Trophoblast cell (in vitro differentiated cells and primary cell): Measurements from ENCODE around the gene JAZF1.

Experiments
- DNase-seq, 2 donors: peaks; one replicate each; pipeline ENCODE4 v3.0.0-alpha.2; 2016
- H2AFZ ChIP-seq: 2 replicates; pipeline ENCODE4 v1.6.1; 2013; ENCODE audit warnings: low read length, moderate library complexity, mild to moderate bottlenecking; ENCODE audit not compliant: insufficient read depth, poor library complexity
- H2AK5ac ChIP-seq: 2 replicates; pipeline ENCODE4 v1.6.1; 2013; ENCODE audit warnings: mild to moderate bottlenecking, low read length
- H2BK120ac ChIP-seq: 2 replicates; pipeline ENCODE4 v1.6.1; 2013; ENCODE audit warnings: low read length, mild to moderate bottlenecking, moderate library complexity; ENCODE audit not compliant: insufficient read depth, poor library complexity
- H2BK12ac ChIP-seq: 2 replicates; pipeline ENCODE4 v1.6.1; 2013; ENCODE audit warnings: mild to moderate bottlenecking, low read length, moderate library complexity
- H2BK5ac ChIP-seq: 2 replicates; pipeline ENCODE4 v1.6.1; 2013; ENCODE audit warnings: low read length, low read depth, moderate library complexity, mild to moderate bottlenecking; ENCODE audit not compliant: poor library complexity
- H3K14ac ChIP-seq: 2 replicates; pipeline ENCODE4 v1.6.1; 2013; ENCODE audit warnings: mild to moderate bottlenecking, low read length
- H3K18ac ChIP-seq: 2 replicates; pipeline ENCODE4 v1.6.1; 2013; ENCODE audit warnings: mild to moderate bottlenecking, low read length
- H3K23ac ChIP-seq: 2 replicates; pipeline ENCODE4 v1.6.1; 2013; ENCODE audit warnings: low read length
- H3K27ac ChIP-seq: 2 replicates; pipeline ENCODE4 v1.5.1; 2013; ENCODE audit warnings: low read depth, mild to moderate bottlenecking, inconsistent platforms, low read length, moderate library complexity
- H3K27me3 ChIP-seq: 2 replicates; pipeline ENCODE4 v1.6.1; 2013; ENCODE audit warnings: inconsistent platforms, mild to moderate bottlenecking, low read length, moderate library complexity; ENCODE audit not compliant: insufficient read depth
- H3K36me3 ChIP-seq, 2 experiments: 1 replicate in 1 of 2; 2 replicates in 1 of 2; pipeline ENCODE4 v1.6.1; 2013; ENCODE audit warnings: low read length in 2 of 2, mild to moderate bottlenecking in 2 of 2, moderate library complexity in 1 of 2; ENCODE audit not compliant: insufficient read depth in 2 of 2, control insufficient read depth in 1 of 2
- H3K4ac ChIP-seq: 2 replicates; pipeline ENCODE4 v1.6.1; 2013; ENCODE audit warnings: low read depth, mild to moderate bottlenecking, low read length, moderate library complexity
- H3K4me1 ChIP-seq, 2 experiments: 1 replicate in 1 of 2; 2 replicates in 1 of 2; pipeline ENCODE4 v1.6.1; 2013; ENCODE audit warnings: low read length in 2 of 2, mild to moderate bottlenecking in 2 of 2, moderate library complexity in 1 of 2; ENCODE audit not compliant: insufficient read depth in 2 of 2, control insufficient read depth in 1 of 2
- H3K4me2 ChIP-seq: 2 replicates; pipeline ENCODE4 v1.6.1; 2013; ENCODE audit warnings: inconsistent platforms, mild to moderate bottlenecking, low read length, moderate library complexity
- H3K4me3 ChIP-seq: 2 replicates; pipeline ENCODE4 v1.5.1; 2013; ENCODE audit warnings: mild to moderate bottlenecking, low read depth, low read length, inconsistent platforms
- H3K79me1 ChIP-seq: one replicate; pipeline ENCODE4 v1.6.1; 2013; ENCODE audit warnings: low read length
- H3K79me2 ChIP-seq: 2 replicates; pipeline ENCODE4 v1.6.1; 2013; ENCODE audit warnings: low read length, mild to moderate bottlenecking; ENCODE audit not compliant: control insufficient read depth, insufficient read depth, poor library complexity
- H3K9ac ChIP-seq: 2 replicates; pipeline ENCODE4 v1.6.1; 2013; ENCODE audit warnings: mild to moderate bottlenecking, low read length
- H3K9me3 ChIP-seq: 2 replicates; pipeline ENCODE4 v1.6.1; 2013; ENCODE audit warnings: low read depth, mild to moderate bottlenecking, control low read depth, inconsistent platforms, low read length; ENCODE audit not compliant: insufficient read depth
- H4K12ac ChIP-seq: 2 replicates; pipeline ENCODE4 v1.6.1; 2013; ENCODE audit warnings: low read depth, mild to moderate bottlenecking, low read length, moderate library complexity
- H4K8ac ChIP-seq: 2 replicates; pipeline ENCODE4 v1.6.1; 2013; ENCODE audit warnings: low read depth, mild to moderate bottlenecking, low read length, moderate library complexity
- H4K91ac ChIP-seq: one replicate; pipeline ENCODE4 v1.6.1; 2013; ENCODE audit warnings: low read depth, mild to moderate bottlenecking, low read length, moderate library complexity
- WGBS: extraction: QIAGEN DNeasy Blood & Tissue Kit; methylation state at CpG from one replicate; pipeline ENCODE4 v1.1.7; 2013; ENCODE audit warnings: missing lambda C conversion rate; ENCODE audit not compliant: insufficient read length, insufficient coverage; ENCODE audit errors: extremely low coverage; 5-methylcytosine and 5-hydroxymethylcytosine counted together

JAZF1 gene

GRCh38 chr7:28176174-28176573 is 4.4 kb downstream of the JAZF1 start:
- Histone ChIP-seq H3K27ac (no peak overlapping the region), H2BK12ac (no peak overlapping the region), H3K9me3 (no peaks in the 10 kb centered on the region), H3K27me3 (no peaks in the 10 kb centered on the region), H3K4me3 (no peak overlapping the region), H3K4me2 (no peak overlapping the region), H4K12ac (no peak overlapping the region), H2BK120ac (no peak overlapping the region), H2AK5ac (no peak overlapping the region), H4K91ac (no peak overlapping the region), H2AFZ (no peak overlapping the region), H3K14ac (no peak overlapping the region), H3K23ac (no peak overlapping the region), H4K8ac (no peak overlapping the region), H3K4me1 (peaks cover 3 to 8% of the 10 kb centered on the region in 2 experiments), H3K18ac (no peak overlapping the region), H3K9ac (no peak overlapping the region), H3K36me3 (no peaks in the 10 kb centered on the region), H3K4ac (no peak overlapping the region), H3K79me2 (no peaks in the 10 kb centered on the region), H3K79me1 (no peaks in the 10 kb centered on the region), H2BK5ac (no peak overlapping the region)
- no CpG with 5 or more reads among the region's 4 CpGs for WGBS
- no peak for DNase-seq

- Histone ChIP-seq H3K79me2 (no peaks in the 10 kb centered on the region), H2BK5ac (no peak overlapping the region), H4K12ac (no peak overlapping the region), H3K18ac (no peak overlapping the region), H3K4me2 (no peak overlapping the region), H3K27me3 (no peaks in the 10 kb centered on the region), H3K27ac (no peak overlapping the region), H4K91ac (no peak overlapping the region), H3K4ac (no peak overlapping the region), H3K4me3 (no peak overlapping the region), H3K14ac (no peak overlapping the region), H3K23ac (no peak overlapping the region), H3K4me1 (peaks cover 3 to 8% of the 10 kb centered on the region in 2 experiments), H3K9me3 (no peaks in the 10 kb centered on the region), H4K8ac (no peak overlapping the region), H3K36me3 (no peaks in the 10 kb centered on the region), H2BK120ac (no peak overlapping the region), H2BK12ac (no peak overlapping the region), H2AK5ac (no peak overlapping the region), H3K79me1 (no peaks in the 10 kb centered on the region), H2AFZ (no peak overlapping the region), H3K9ac (no peak overlapping the region)
- no peak for DNase-seq
- no CpG with 5 or more reads among the region's 8 CpGs for WGBS
These were observed 5.5 kb downstream of the JAZF1 start for GRCh38 chr7:28174901-28175661.

GRCh38 chr7:28174442-28174841 is 6.2 kb downstream of the JAZF1 start:
- H3K79me1 ChIP-seq, result no peaks in the 10 kb centered on the region
- H3K36me3 ChIP-seq, result no peaks in the 10 kb centered on the region
- H3K4me3 ChIP-seq, result no peak overlapping the region
- no peak overlapping the region for H2BK120ac ChIP-seq
- no peaks in the 10 kb centered on the region for H3K79me2 ChIP-seq
- no peak overlapping the region for H3K18ac ChIP-seq
- H3K14ac ChIP-seq, result no peak overlapping the region
- no peak overlapping the region for H3K4ac ChIP-seq
- no peaks in the 10 kb centered on the region for H3K9me3 ChIP-seq
- no peak overlapping the region for H4K91ac ChIP-seq
- WGBS, result no CpG with 5 or more reads among the region's 5 CpGs
- H3K4me1 ChIP-seq, result peaks cover 3 to 8% of the 10 kb centered on the region in 2 experiments
- no peak overlapping the region for H4K8ac ChIP-seq
- H2BK12ac ChIP-seq, result no peak overlapping the region
- no peak overlapping the region for H4K12ac ChIP-seq
- H2AFZ ChIP-seq, result no peak overlapping the region
- no peak overlapping the region for H2BK5ac ChIP-seq
- no peak overlapping the region for H3K4me2 ChIP-seq
- H3K23ac ChIP-seq, result no peak overlapping the region
- no peak overlapping the region for H3K27ac ChIP-seq
- no peak for DNase-seq
- H3K9ac ChIP-seq, result no peak overlapping the region
- H2AK5ac ChIP-seq, result no peak overlapping the region
- H3K27me3 ChIP-seq, result no peaks in the 10 kb centered on the region

GRCh38 chr7:28173531-28173930 is 7.1 kb downstream of the JAZF1 start:
- H3K79me2 ChIP-seq, result no peaks in the 10 kb centered on the region
- no peak overlapping the region for H3K14ac ChIP-seq
- no peak overlapping the region for H2AFZ ChIP-seq
- no peak overlapping the region for H2AK5ac ChIP-seq
- H3K4me3 ChIP-seq, result no peak overlapping the region
- H2BK12ac ChIP-seq, result no peak overlapping the region
- no CpG with 5 or more reads among the region's 1 CpG for WGBS
- DNase-seq, result no peak
- no peak overlapping the region for H4K8ac ChIP-seq
- no peak overlapping the region for H3K27ac ChIP-seq
- H3K79me1 ChIP-seq, result no peaks in the 10 kb centered on the region
- H3K4me1 ChIP-seq, result peaks cover 3% of the 10 kb centered on the region in 2 experiments
- no peak overlapping the region for H2BK120ac ChIP-seq
- H3K36me3 ChIP-seq, result no peaks in the 10 kb centered on the region
- H3K18ac ChIP-seq, result no peak overlapping the region
- H3K9me3 ChIP-seq, result no peaks in the 10 kb centered on the region
- H3K23ac ChIP-seq, result no peak overlapping the region
- H3K9ac ChIP-seq, result no peak overlapping the region
- H3K27me3 ChIP-seq, result no peaks in the 10 kb centered on the region
- no peak overlapping the region for H4K91ac ChIP-seq
- H2BK5ac ChIP-seq, result no peak overlapping the region
- no peak overlapping the region for H4K12ac ChIP-seq
- no peak overlapping the region for H3K4ac ChIP-seq
- no peak overlapping the region for H3K4me2 ChIP-seq
